ENCODE measurements around the gene HSD17B1.
"Not testable (repeated sequence)": the region's sequence is repeated elsewhere in the genome, so short reads cannot be mapped to it uniquely, and the experiment has no call there.

The HSD17B1 gene

GRCh38 chr17:42543190-42544079, 9.3 kb upstream of the HSD17B1 start:
- no peak overlapping the region for H3K27ac Mint-ChIP-seq (ENCODE audit: low read depth)
- no peaks in the 10 kb centered on the region for H3K9me3 Mint-ChIP-seq
- no peaks in the 10 kb centered on the region for H3K27me3 Mint-ChIP-seq
- peaks cover 12% of the 10 kb centered on the region for H3K4me1 Mint-ChIP-seq
- ATAC-seq (replicated peaks; ENCODE audit: extremely low read depth, poor library complexity, severe bottlenecking) (no peak), DNase-seq (ENCODE audit: low spot score in 2 of 2) (no peak)
- H3K4me3 Mint-ChIP-seq, result no peak overlapping the region
- H3K36me3 Mint-ChIP-seq (ENCODE audit: insufficient read depth), result peaks cover 7% of the 10 kb centered on the region

- no peak for DNase-seq (ENCODE audit: low spot score in 2 of 2)
- no peak for ATAC-seq (replicated peaks; ENCODE audit: extremely low read depth, poor library complexity, severe bottlenecking)
- Mint-ChIP-seq H3K27me3 (no peaks in the 10 kb centered on the region), H3K9me3 (no peaks in the 10 kb centered on the region), H3K27ac (ENCODE audit: low read depth) (no peak overlapping the region), H3K4me1 (peaks cover 21% of the 10 kb centered on the region), H3K4me3 (no peak overlapping the region), H3K36me3 (ENCODE audit: insufficient read depth) (peaks cover 5% of the 10 kb centered on the region)
Observed at GRCh38 chr17:42544874-42545283, 7.8 kb upstream of the HSD17B1 start.

GRCh38 chr17:42545755-42546505, 6.8 kb upstream of the HSD17B1 start:
- not testable (repeated sequence) for DNase-seq (ENCODE audit: low spot score in 2 of 2); H3K27me3 Mint-ChIP-seq; H3K27ac Mint-ChIP-seq (ENCODE audit: low read depth); H3K9me3 Mint-ChIP-seq; H3K4me3 Mint-ChIP-seq; H3K36me3 Mint-ChIP-seq (ENCODE audit: insufficient read depth); ATAC-seq (replicated peaks; ENCODE audit: extremely low read depth, poor library complexity, severe bottlenecking)
- peaks cover 18% of the 10 kb centered on the region for H3K4me1 Mint-ChIP-seq

- Mint-ChIP-seq H3K4me3 (no peak overlapping the region), H3K9me3 (no peaks in the 10 kb centered on the region), H3K27ac (ENCODE audit: low read depth) (no peak overlapping the region), H3K27me3 (no peaks in the 10 kb centered on the region), H3K4me1 (peaks cover 14% of the 10 kb centered on the region), H3K36me3 (ENCODE audit: insufficient read depth) (peaks cover 7% of the 10 kb centered on the region)
- DNase-seq (ENCODE audit: low spot score in 2 of 2) (no peak), ATAC-seq (replicated peaks; ENCODE audit: extremely low read depth, poor library complexity, severe bottlenecking) (no peak)
Observed at GRCh38 chr17:42547001-42547461, 5.7 kb upstream of the HSD17B1 start.

GRCh38 chr17:42547698-42548069, 5.0 kb upstream of the HSD17B1 start:
- H3K4me3 Mint-ChIP-seq, result no peak overlapping the region
- H3K9me3 Mint-ChIP-seq, result no peaks in the 10 kb centered on the region
- no peaks in the 10 kb centered on the region for H3K27me3 Mint-ChIP-seq

GRCh38 chr17:42548070-42548837, 4.5 kb upstream of the HSD17B1 start:
- Mint-ChIP-seq H3K9me3 (no peaks in the 10 kb centered on the region), H3K4me3 (no peak overlapping the region), H3K36me3 (ENCODE audit: insufficient read depth) (peaks cover 9% of the 10 kb centered on the region), H3K27ac (ENCODE audit: low read depth) (no peak overlapping the region), H3K4me1 (peaks cover 16% of the 10 kb centered on the region), H3K27me3 (no peaks in the 10 kb centered on the region)
- peak; percentile 40 to 61 for DNase-seq (ENCODE audit: low spot score in 2 of 2)
- ATAC-seq (replicated peaks; ENCODE audit: extremely low read depth, poor library complexity, severe bottlenecking), result peak; percentile 73

More at GRCh38 chr17:42547698-42548069, 5.0 kb upstream of the HSD17B1 start:
- Mint-ChIP-seq H3K36me3 (ENCODE audit: insufficient read depth) (peaks cover 8% of the 10 kb centered on the region), H3K27ac (ENCODE audit: low read depth) (no peak overlapping the region), H3K4me1 (peaks cover 14% of the 10 kb centered on the region)
- no peak for ATAC-seq (replicated peaks; ENCODE audit: extremely low read depth, poor library complexity, severe bottlenecking)
- no peak for DNase-seq (ENCODE audit: low spot score in 2 of 2)

- Mint-ChIP-seq H3K36me3 (ENCODE audit: insufficient read depth) (peaks cover 6% of the 10 kb centered on the region), H3K27me3 (no peaks in the 10 kb centered on the region), H3K27ac (ENCODE audit: low read depth) (no peak overlapping the region), H3K9me3 (no peaks in the 10 kb centered on the region), H3K4me1 (peaks cover 19% of the 10 kb centered on the region), H3K4me3 (peak overlapping the region; percentile 41)
- ATAC-seq (replicated peaks; ENCODE audit: extremely low read depth, poor library complexity, severe bottlenecking) (no peak), DNase-seq (ENCODE audit: low spot score in 2 of 2) (no peak)
Observed at GRCh38 chr17:42548993-42549755, 3.5 kb upstream of the HSD17B1 start.

GRCh38 chr17:42553161-42553818, 567 bp downstream of the HSD17B1 start:
- peak overlapping the region; percentile 88 for H3K4me3 Mint-ChIP-seq
- peak overlapping the region; percentile 88 for H3K27ac Mint-ChIP-seq (ENCODE audit: low read depth)
- H3K36me3 Mint-ChIP-seq (ENCODE audit: insufficient read depth), result peaks cover 6% of the 10 kb centered on the region
- H3K9me3 Mint-ChIP-seq, result no peaks in the 10 kb centered on the region
- DNase-seq (ENCODE audit: low spot score in 2 of 2) (no peak), ATAC-seq (replicated peaks; ENCODE audit: extremely low read depth, poor library complexity, severe bottlenecking) (no peak)
- peaks cover 38% of the 10 kb centered on the region for H3K4me1 Mint-ChIP-seq
- no peaks in the 10 kb centered on the region for H3K27me3 Mint-ChIP-seq

- no peaks in the 10 kb centered on the region for H3K27me3 Mint-ChIP-seq
- H3K9me3 Mint-ChIP-seq, result no peaks in the 10 kb centered on the region
- peaks cover 35% of the 10 kb centered on the region for H3K4me1 Mint-ChIP-seq
- H3K4me3 Mint-ChIP-seq, result peak overlapping the region; percentile 88
- no peak for DNase-seq (ENCODE audit: low spot score in 2 of 2)
- H3K36me3 Mint-ChIP-seq (ENCODE audit: insufficient read depth), result peaks cover 6% of the 10 kb centered on the region
- peak; percentile 12 for ATAC-seq (replicated peaks; ENCODE audit: extremely low read depth, poor library complexity, severe bottlenecking)
- peak overlapping the region; percentile 88 for H3K27ac Mint-ChIP-seq (ENCODE audit: low read depth)
Observed at GRCh38 chr17:42553866-42554249, 1.1 kb downstream of the HSD17B1 start.

GRCh38 chr17:42554250-42555121, 1.8 kb downstream of the HSD17B1 start:
- Mint-ChIP-seq H3K4me1 (peaks cover 29% of the 10 kb centered on the region), H3K4me3 (peak overlapping the region; percentile 88), H3K27ac (ENCODE audit: low read depth) (peak overlapping the region; percentile 88), H3K27me3 (no peaks in the 10 kb centered on the region), H3K9me3 (no peaks in the 10 kb centered on the region), H3K36me3 (ENCODE audit: insufficient read depth) (peaks cover 6% of the 10 kb centered on the region)
- DNase-seq (ENCODE audit: low spot score in 2 of 2) (peak; percentile 55 to 62), ATAC-seq (replicated peaks; ENCODE audit: extremely low read depth, poor library complexity, severe bottlenecking) (peak; percentile 87)
